Astrocyte of the cerebellum (primary cell): Measurements from ENCODE around the gene KRT14.
"Not testable (repeated sequence)": the region's sequence is repeated elsewhere in the genome, so short reads cannot be mapped to it uniquely, and the experiment has no call there.

Experiments used
- DNase-seq: peaks from one replicate; pipeline ENCODE4 v3.0.0-alpha.2; 2011; ENCODE audit warnings: low read depth
- H3K4me3 ChIP-seq: 2 replicates; pipeline ENCODE4 v1.5.1; 2011; ENCODE audit warnings: mild to moderate bottlenecking, low read depth, low read length, moderate library complexity
- CTCF ChIP-seq: IDR thresholded peaks from 2 replicates; pipeline ENCODE4 v1.5.1; 2012; ENCODE audit warnings: low read length, low read depth, moderate library complexity, mild to moderate bottlenecking; ENCODE audit errors: missing control alignments
- in situ Hi-C: cut with HindIII; loops from 2 replicates; pipeline ENCODE4 v1.10.0; 2017; ENCODE audit warnings: low sequenced_read_pairs

KRT14 gene

GRCh38 chr17:41581366-41582060 is 5.2 kb downstream of the KRT14 start:
- no peak for DNase-seq
- H3K4me3 ChIP-seq: no peak overlapping the region
- in situ Hi-C loops: no loop called here
- no peak for TF ChIP-seq CTCF

- in situ Hi-C loops: no loop called here
- no peak overlapping the region for H3K4me3 ChIP-seq
- TF ChIP-seq CTCF: no peak
- no peak for DNase-seq
Observed at GRCh38 chr17:41580687-41581365, 5.9 kb downstream of the KRT14 start.

- in situ Hi-C loops: no loop called here
- no peak for DNase-seq
- no peak overlapping the region for H3K4me3 ChIP-seq
- no peak for TF ChIP-seq CTCF
Observed at GRCh38 chr17:41580244-41580575, 6.5 kb downstream of the KRT14 start.

- H3K4me3 ChIP-seq: no peak overlapping the region
- TF ChIP-seq CTCF: peak; percentile 78
- in situ Hi-C loops: no loop called here
- peak; percentile 20 for DNase-seq
Observed at GRCh38 chr17:41579484-41580243, 7.0 kb downstream of the KRT14 start.

- no peak for DNase-seq
- in situ Hi-C loops: no loop called here
- TF ChIP-seq CTCF: no peak
- no peak overlapping the region for H3K4me3 ChIP-seq
Observed at GRCh38 chr17:41578971-41579370, 7.7 kb downstream of the KRT14 start.

GRCh38 chr17:41578538-41578937 is 8.2 kb downstream of the KRT14 start:
- in situ Hi-C loops: no loop called here
- TF ChIP-seq CTCF: no peak
- H3K4me3 ChIP-seq: no peak overlapping the region
- DNase-seq: no peak

GRCh38 chr17:41576740-41577139 is 10.0 kb downstream of the KRT14 start:
- DNase-seq, in situ Hi-C loops, H3K4me3 ChIP-seq: not testable (repeated sequence)
